ENCODE measurements around the gene GOLGA8R.
"Not testable (repeated sequence)": the region's sequence is repeated elsewhere in the genome, so short reads cannot be mapped to it uniquely, and the experiment has no call there.

GRCh38 chr15:30374862-30375261 lies 39.2 kb downstream of the GOLGA8R start:
- not testable (repeated sequence) for TF ChIP-seq BRF2 (IDR thresholded peaks at IDR 0.05; ENCODE audit: borderline replicate concordance, insufficient read depth, insufficient read length); CHD4 (IDR thresholded peaks at IDR 0.05; ENCODE audit: insufficient read depth, insufficient replicate concordance, low read depth, low read length, poor library complexity, severe bottlenecking); CTCF (IDR thresholded peaks at IDR 0.05 in 2 of 3, conservative IDR thresholded peaks at IDR 0.05 in 1 of 3; ENCODE audit: insufficient read depth in 2 of 3, low read depth in 1 of 3, low read length in 3 of 3); NFE2 (IDR thresholded peaks at IDR 0.05; ENCODE audit: low read depth); FUS (optimal IDR thresholded peaks at IDR 0.05; ENCODE audit: low read depth, low read length); EZH2 (IDR thresholded peaks at IDR 0.05; ENCODE audit: borderline replicate concordance, low read depth, low read length); EGR1 (conservative IDR thresholded peaks at IDR 0.05); TEAD4 (IDR thresholded peaks at IDR 0.05; ENCODE audit: low read length); TEAD4 (CRISPR knock-in tag; IDR thresholded peaks at IDR 0.05; ENCODE audit: borderline replicate concordance); RFX5 (IDR thresholded peaks at IDR 0.05; ENCODE audit: low read depth, low read length); SPI1 (IDR thresholded peaks at IDR 0.05; ENCODE audit: borderline replicate concordance, low read depth, low read length); JUND (IDR thresholded peaks at IDR 0.05; ENCODE audit: borderline replicate concordance, low read depth, low read length); JUND (tag; IDR thresholded peaks at IDR 0.05; ENCODE audit: borderline replicate concordance, low read depth, low read length)
